GM18858 (cell line): ENCODE measurements around the gene WDR6.

Source experiments
- ATAC-seq: cut with Tn5 transposase; IDR thresholded peaks from one replicate; pipeline ENCODE4 v1.9.1; 2021; ENCODE audit not compliant: unreplicated experiment

WDR6 gene

GRCh38 chr3:49015072-49015471 is 7.9 kb downstream of the WDR6 start:
- ATAC-seq: no peak

GRCh38 chr3:49015765-49016164 is 8.6 kb downstream of the WDR6 start:
- no peak for ATAC-seq

- no peak for ATAC-seq
Measured at GRCh38 chr3:49016414-49017228, 9.4 kb downstream of the WDR6 start.

GRCh38 chr3:49017229-49017970 is 10.2 kb downstream of the WDR6 start:
- no peak for ATAC-seq

- no peak for ATAC-seq
Measured at GRCh38 chr3:49017971-49018706, 10.9 kb downstream of the WDR6 start, which contains the start of gene DALRD3. DALRD3 (minus strand) TSS chr3:49018580; CDS start chr3:49018564, 16 bp downstream.

- no peak for ATAC-seq
Measured at GRCh38 chr3:49018707-49019006, 11.5 kb downstream of the WDR6 start.

GRCh38 chr3:49019941-49020329 is 12.7 kb downstream of the WDR6 start:
- no peak for ATAC-seq

- no peak for ATAC-seq
Measured at GRCh38 chr3:49020330-49021212, 13.4 kb downstream of the WDR6 start.

- peak; percentile 34 for ATAC-seq
Measured at GRCh38 chr3:49021213-49021812, 14.1 kb downstream of the WDR6 start.

- peak; percentile 41 for ATAC-seq
Measured at GRCh38 chr3:49021813-49022687, 14.9 kb downstream of the WDR6 start, which contains the start of gene NDUFAF3. NDUFAF3 (plus strand) TSS chr3:49022121; CDS start chr3:49022145, 24 bp downstream.

- no peak for ATAC-seq
Measured at GRCh38 chr3:49022688-49023171, 15.5 kb downstream of the WDR6 start.

- ATAC-seq: no peak
Measured at GRCh38 chr3:49023775-49024174, 16.6 kb downstream of the WDR6 start.

- no peak for ATAC-seq
Measured at GRCh38 chr3:49024449-49024848, 17.3 kb downstream of the WDR6 start.

- no peak for ATAC-seq
Measured at GRCh38 chr3:49025005-49025792, 18.0 kb downstream of the WDR6 start.

- ATAC-seq: no peak
Measured at GRCh38 chr3:49025793-49026520, 18.8 kb downstream of the WDR6 start.

- ATAC-seq: no peak
Measured at GRCh38 chr3:49026536-49026935, 19.3 kb downstream of the WDR6 start.

GRCh38 chr3:49027634-49028033 is 20.4 kb downstream of the WDR6 start:
- no peak for ATAC-seq

GRCh38 chr3:49028298-49028672 is 21.1 kb downstream of the WDR6 start:
- no peak for ATAC-seq
